ENCODE data around the gene POLD2.

- TF ChIP-seq CTCF (IDR thresholded peaks at IDR 0.05; ENCODE audit: control extremely low read depth in 1 of 3, insufficient read depth in 1 of 3, low read depth in 1 of 3, low read length in 3 of 3) (no peak), POLR2A (IDR thresholded peaks at IDR 0.05; ENCODE audit: control extremely low read depth in 1 of 2, low read depth in 2 of 2, low read length in 2 of 2) (no peak), SUZ12 (IDR thresholded peaks at IDR 0.05; ENCODE audit: low read length) (no peak), RAD21 (IDR thresholded peaks at IDR 0.05 in 1 of 2, conservative IDR thresholded peaks at IDR 0.05 in 1 of 2; ENCODE audit: low read depth in 2 of 2, low read length in 2 of 2) (no peak), ATF3 (IDR thresholded peaks at IDR 0.05; ENCODE audit: insufficient read depth, low read depth, low read length) (no peak), CREB1 (IDR thresholded peaks at IDR 0.05) (no peak)
These were observed 26.9 kb downstream of the POLD2 start for GRCh38 chr7:44096326-44096881.

Data from H1 (cell line).